Endothelial cell of hepatic sinusoid (primary cell): Measurements from ENCODE around the gene NTN5.

Experiments
- in situ Hi-C: cut with HindIII; loops from 2 replicates; pipeline ENCODE4 v1.10.0; 2017; ENCODE audit warnings: low sequenced_read_pairs

The NTN5 gene

DNA sequence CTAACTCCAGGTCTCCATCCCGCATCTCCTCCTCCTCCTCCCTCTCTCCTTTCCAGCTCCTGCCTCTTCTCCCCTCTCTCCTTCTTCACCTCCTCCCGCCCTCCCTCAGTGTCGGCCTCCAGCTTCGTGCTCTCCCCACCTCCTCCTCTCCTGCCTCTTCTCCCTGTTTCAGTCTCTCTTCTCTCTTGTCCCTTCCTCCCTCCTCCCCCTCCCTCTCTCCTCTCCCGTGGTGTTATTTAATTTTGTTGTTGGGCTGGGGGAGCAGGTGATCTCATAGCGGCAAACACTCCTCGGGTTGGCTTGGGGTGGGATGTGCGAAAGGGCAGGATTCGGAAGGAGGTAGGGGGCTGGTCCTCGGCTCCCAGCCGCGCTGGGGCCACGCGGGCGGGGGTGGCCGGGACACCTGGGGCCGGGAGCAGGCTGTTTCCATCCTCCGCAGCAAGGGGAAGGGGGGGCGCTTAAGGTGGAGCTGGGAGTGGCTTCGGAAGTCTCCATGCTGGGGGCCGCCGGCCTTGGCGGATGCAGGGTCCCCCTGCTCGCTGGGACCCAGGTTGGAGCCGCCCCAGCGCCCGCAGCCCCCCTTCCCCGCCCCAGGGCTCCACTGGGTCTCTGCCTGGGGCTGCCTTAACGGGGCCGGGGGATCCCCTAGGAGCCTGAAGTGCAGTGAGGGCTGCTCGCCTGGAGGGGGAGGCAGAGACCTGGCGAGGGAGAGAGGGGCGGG is 26.7 kb downstream of the NTN5 start, which contains the start of gene CA11:
Gene CA11, minus strand, starts transcription at position 187 of the 721 bp plus-strand sequence. CDS start 555 bp downstream, outside the sequence.
- in situ Hi-C loops: loop anchor here (25.0 kb wide), 1 partner anchor 316 kb away; the partner anchor contains the start of genes BAX and FTL

DNA sequence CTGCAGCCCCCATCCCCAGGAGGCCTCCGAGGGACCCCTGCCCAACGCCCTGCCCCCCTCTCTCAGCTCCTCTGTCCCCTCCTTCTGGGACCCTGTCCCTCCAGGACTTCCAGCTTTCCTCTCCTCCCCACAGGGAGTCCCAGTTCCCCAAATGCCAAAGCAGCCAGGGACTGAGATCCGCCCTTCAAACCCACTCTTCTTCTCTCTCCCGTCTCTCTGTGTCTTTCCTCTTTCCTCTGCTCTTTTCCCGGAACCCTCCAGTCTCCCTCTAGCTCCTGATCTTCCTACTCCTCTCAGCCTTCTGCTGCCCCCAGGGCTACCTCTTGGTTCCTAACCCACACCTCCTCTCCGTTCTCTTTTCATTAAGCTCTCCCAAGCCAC is 27.2 kb downstream of the NTN5 start:
- in situ Hi-C loops: loop anchor here (25.0 kb wide), 1 partner anchor 317 kb away; the partner anchor contains the start of genes BAX and FTL

GRCh38 chr19:48644839-48645619 is 27.8 kb downstream of the NTN5 start:
- in situ Hi-C loops: loop anchor here (25.0 kb wide), 1 partner anchor 317 kb away; the partner anchor contains the start of genes BAX and FTL

DNA sequence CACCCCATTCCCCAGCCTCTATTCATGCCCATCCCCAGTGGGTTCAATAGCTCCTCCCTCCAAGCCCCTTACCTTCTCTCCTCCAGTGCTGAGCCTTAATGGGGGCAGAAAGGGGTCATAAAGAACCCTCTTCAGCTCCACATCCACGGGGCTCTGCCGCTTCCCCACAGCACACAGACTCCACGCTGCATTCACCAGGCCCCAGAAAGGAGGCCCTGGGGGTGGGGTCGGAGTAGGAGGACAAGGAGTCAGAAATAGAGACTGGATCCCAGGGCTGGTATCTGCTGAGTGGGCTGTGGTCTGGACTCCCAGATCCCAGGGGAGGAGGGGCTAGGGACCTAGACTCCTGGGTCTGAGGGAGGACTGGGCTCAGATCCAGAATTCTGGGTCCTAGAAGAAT is 28.5 kb downstream of the NTN5 start:
- in situ Hi-C loops: loop anchor here (25.0 kb wide), 1 partner anchor 318 kb away; the partner anchor contains the start of genes BAX and FTL

DNA sequence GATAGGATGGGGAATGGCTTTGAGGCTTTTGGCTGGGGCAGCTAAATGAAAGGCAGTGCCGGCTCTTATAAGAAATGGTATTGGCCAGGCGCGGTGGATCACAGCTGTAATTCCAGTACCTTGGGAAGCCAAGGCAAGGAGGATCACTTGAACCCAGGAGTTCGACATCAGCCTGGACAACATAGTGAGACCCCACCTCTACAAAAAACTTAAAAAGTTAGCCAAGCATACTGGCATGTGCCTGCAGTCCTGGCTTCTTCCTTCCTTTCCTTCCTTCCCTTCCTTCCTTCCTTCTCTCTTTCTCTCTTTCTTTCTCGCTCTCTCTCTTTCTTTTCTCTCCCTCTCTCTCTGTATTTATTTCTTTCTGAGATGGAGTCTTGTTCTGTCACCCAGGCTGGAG is 30.0 kb downstream of the NTN5 start:
- in situ Hi-C loops: loop anchor here (25.0 kb wide), 1 partner anchor 319 kb away; the partner anchor contains the start of genes BAX and FTL

- in situ Hi-C loops: loop anchor here (25.0 kb wide), 1 partner anchor 320 kb away; the partner anchor contains the start of genes BAX and FTL
Measured at GRCh38 chr19:48641850-48642249, 31.0 kb downstream of the NTN5 start.

GRCh38 chr19:48639483-48640375 is 33.1 kb downstream of the NTN5 start:
- in situ Hi-C loops: loop anchor here (25.0 kb wide), 1 partner anchor 323 kb away; the partner anchor contains the start of genes BAX and FTL

DNA sequence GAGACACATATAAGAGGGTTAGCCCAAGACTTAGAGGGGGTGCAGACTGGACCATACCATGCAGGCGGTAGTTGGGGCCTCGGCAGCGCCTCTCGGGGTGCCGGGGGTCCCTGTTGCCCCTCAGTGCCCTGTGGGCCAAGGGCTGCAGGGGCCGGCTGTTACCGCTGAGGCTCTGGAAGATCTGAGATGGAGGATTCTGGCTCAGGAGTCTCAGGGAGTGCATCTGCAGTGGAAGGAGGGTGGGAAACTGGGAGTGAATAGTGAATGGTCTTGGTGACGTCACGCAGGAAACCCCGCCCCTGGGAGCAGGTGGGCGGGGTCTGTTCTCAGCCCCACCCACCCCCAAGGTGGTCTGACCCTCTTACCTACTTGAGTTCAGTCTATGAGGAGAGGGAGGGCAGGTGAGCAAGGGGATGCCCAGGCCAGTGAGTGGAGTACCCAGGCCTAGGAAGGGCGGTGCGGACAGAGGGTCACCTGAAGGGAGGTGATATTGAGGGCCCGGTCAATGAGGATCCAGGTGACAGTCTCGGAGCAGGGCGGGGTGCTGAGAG is 33.9 kb downstream of the NTN5 start:
- in situ Hi-C loops: loop anchor here (25.0 kb wide), 1 partner anchor 323 kb away; the partner anchor contains the start of genes BAX and FTL

DNA sequence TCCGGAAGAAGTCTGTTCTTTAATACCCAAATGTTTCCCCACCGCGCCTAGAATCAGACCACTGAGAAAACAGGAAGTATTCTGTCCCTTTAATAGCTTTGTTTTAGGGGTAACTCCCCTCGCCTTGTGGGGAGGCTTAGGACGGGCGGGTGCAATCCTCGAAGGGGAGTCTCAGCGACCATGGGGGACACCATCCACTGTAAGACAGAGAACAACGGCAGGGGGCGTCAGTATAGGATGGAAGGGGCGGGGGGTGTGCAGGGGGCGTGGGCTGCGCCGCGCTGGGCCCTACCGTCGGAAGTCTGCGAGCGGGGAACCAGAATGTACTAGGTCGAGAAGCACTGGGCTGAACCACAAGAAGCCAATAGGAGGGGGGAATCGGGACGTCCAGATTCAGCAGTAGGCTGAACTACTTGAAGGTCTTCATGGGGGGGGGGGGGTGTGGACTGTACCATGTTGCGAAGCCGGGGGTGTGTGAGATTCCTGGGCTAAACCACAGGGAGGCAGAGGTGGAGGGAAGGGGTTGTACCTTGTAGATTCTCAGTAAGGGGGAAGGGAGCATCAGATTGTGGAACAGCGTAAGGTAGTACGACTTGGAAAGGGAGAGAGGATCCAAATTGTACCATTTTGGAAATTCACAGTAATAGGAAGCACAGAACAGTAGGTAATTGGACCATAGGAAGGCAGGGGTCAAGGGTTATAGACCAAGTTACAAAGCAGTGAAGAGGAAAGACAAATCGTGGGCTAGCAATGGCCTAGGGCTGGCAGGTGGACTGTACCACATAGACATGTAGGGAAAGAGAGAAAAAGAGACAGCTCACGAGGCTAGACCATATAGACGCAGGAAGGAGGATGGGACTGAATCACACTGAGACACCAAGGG is 34.6 kb downstream of the NTN5 start:
- in situ Hi-C loops: loop anchor here (25.0 kb wide), 1 partner anchor 324 kb away; the partner anchor contains the start of genes BAX and FTL

GRCh38 chr19:48637449-48637947 is 35.3 kb downstream of the NTN5 start:
- in situ Hi-C loops: loop anchor here (25.0 kb wide), 1 partner anchor 325 kb away; the partner anchor contains the start of genes BAX and FTL

DNA sequence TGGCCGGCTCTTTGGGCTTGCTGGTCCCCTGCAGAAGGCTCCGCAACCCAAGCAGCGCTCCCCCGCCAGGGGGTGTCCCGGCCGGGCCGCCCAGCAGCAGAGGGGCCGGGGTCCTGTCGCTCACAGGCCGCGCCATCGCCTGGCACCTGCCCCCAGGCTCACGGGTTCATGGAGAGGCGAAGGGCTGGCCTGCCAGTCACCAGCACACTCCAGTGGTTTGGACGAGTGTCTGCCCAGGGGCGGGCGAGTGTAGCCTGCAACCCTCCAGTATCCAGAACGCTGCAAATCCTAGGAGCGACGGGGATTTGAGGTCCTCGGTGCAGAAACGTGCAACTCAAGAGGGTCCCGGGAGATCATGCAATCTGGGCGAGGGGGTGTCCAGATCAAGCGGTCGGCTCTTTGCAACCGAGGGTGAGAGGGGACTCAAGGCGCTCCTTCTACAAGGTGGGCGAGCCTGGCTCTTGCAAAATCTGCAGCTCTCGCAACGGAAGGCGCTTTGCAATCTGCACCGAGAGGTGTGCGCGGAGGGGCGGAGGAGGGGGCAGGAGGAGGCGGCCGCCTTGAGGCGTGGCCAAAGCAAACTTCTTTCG is 35.9 kb downstream of the NTN5 start, which contains the start of gene DBP:
Gene DBP, minus strand, starts transcription at position 521 of the 590 bp plus-strand sequence. Its CDS starts 385 bp downstream, at position 136.
- in situ Hi-C loops: loop anchor here (25.0 kb wide), 1 partner anchor 325 kb away; the partner anchor contains the start of genes BAX and FTL

DNA sequence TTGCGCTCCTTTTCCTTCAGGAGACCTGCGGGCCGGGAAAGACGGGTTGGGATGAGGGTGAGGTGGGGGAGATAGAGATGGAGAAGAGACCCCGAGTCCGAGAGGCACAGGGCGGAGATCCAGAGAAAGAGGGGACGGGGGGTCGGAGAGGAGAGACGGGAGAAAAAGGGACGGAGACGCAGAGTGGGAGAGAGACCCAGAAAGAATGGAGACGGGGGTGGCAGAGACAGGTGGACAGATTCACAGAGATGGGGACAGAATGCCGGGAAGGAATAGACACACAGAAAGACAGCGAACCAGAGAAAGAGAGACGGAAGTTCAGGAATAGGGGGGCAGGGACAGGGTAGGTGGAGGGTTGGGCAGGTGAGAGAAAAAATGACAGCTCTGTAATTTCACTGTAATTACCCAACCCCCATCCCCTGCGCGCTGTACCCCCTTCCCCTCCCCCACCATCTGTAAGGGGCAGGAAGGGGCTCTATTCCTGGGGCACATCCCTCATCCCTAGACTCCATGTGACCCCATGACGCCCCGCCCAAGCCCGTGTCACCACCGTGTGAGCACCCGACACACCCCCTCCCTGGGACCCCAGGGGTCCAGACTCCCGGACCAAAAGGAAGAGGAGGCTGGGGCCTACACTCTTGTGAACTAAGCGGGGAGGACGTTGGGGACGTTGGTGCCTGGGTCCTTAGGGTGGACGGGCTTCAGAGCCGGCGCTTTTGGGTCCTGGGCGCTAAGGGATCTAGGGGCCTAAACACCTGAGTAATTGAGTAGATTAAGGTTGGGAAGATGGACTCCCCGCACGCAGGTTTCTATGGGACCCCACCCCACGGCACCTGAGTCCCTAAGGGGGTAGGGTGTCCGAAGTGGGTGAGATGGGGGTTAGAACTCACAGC is 36.6 kb downstream of the NTN5 start:
- in situ Hi-C loops: loop anchor here (25.0 kb wide), 1 partner anchor 326 kb away; the partner anchor contains the start of genes BAX and FTL

DNA sequence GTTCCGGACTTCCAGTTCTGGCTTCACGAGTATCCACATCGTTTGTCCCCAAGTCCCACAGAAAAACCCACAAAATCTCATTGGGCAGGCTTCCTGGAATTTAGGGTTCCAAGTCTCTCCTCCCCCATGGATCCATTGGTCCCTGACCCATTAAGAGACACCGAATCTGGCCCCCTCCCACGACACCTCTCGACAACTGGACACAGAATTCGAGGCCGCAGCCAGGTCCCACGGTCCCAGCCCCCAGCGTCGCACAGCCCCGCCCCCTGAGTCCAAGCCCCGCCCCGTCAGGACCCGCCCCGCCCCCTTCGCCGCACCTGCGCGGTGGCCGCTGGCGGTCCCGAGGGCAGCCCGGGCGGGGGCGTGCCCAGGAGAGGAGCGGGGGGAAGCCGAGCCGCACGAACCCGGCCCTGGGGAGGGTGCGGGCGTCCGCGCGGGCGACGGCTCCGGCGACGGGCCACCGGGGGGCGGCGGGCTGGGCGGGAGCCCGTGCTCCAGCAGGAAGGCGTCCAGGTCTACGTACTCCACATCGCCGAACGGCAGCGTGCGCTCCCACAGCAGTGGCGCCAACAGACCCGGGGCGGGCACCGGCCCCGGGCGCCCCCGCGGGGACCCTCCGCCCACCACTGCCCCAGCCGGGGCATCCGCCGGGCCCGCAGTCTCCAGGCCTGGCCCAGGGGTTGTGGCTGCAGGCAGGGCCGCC is 37.4 kb downstream of the NTN5 start:
- in situ Hi-C loops: loop anchor here (25.0 kb wide), 1 partner anchor 327 kb away; the partner anchor contains the start of genes BAX and FTL

GRCh38 chr19:48634424-48635262 is 38.2 kb downstream of the NTN5 start:
- in situ Hi-C loops: loop anchor here (5.0 to 25.0 kb wide), 3 partner anchors 88 to 328 kb away; partner anchors contain the start of genes BAX and FTL

DNA sequence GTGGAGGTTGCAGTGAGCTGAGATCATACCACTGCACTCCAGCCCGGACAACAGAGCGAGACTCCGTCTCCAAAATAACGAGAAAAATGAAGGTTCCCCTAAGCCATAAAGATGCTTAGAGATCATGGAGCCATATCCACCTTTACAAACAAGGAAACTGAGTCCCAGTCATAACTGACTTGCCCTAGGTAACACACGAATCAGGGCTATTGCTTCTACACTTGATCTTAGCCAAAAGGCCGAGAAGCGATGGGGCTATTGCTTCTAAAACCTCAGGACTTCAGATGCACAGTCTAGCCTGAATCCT is 38.8 kb downstream of the NTN5 start:
- in situ Hi-C loops: loop anchor here (5.0 to 25.0 kb wide), 3 partner anchors 88 to 328 kb away; partner anchors contain the start of genes BAX and FTL
